ENCODE results near the gene SOX21. TPM values are rescaled to one million over a fixed set of nuclear protein-coding genes. Genes with fewer than 3 reads are reported as not detected.
A peak's percentile ranks its signal among the peaks of the same experiment; 100 is the strongest.

The SOX21 gene
- polyA plus RNA-seq, 6 donors from 2014 or later, result not detected

- H3K4me3 Mint-ChIP-seq, result no peak overlapping the region
- H3K27ac Mint-ChIP-seq, result peak overlapping the region in 1 of 6 donors; percentile 53
- no peak for DNase-seq
- peaks cover 32 to 35% (median 33%) of the 10 kb centered on the region in 3 donors for H3K27me3 Mint-ChIP-seq
- peaks cover 0 to 4% (median 0%) of the 10 kb centered on the region in 7 donors for H3K9me3 Mint-ChIP-seq
- no peak for ATAC-seq (ENCODE audit: low read depth in 2 of 2)
- no peaks in the 10 kb centered on the region for H3K36me3 Mint-ChIP-seq
- no peaks in the 10 kb centered on the region for H3K4me1 Mint-ChIP-seq
Measured at GRCh38 chr13:94683409-94683808, 28.9 kb downstream of the SOX21 start.

- H3K9me3 Mint-ChIP-seq, result peaks cover 0 to 4% (median 0%) of the 10 kb centered on the region in 7 donors
- no peaks in the 10 kb centered on the region for H3K36me3 Mint-ChIP-seq
- no peak overlapping the region for H3K27ac Mint-ChIP-seq
- H3K27me3 Mint-ChIP-seq, result peaks cover 37 to 45% (median 38%) of the 10 kb centered on the region in 3 donors
- no peaks in the 10 kb centered on the region for H3K4me1 Mint-ChIP-seq
- no peak for DNase-seq
- ATAC-seq (ENCODE audit: low read depth in 2 of 2), result no peak
- H3K4me3 Mint-ChIP-seq, result no peak overlapping the region
Measured at GRCh38 chr13:94682229-94682628, 30.1 kb downstream of the SOX21 start.

- Mint-ChIP-seq H3K36me3 (no peaks in the 10 kb centered on the region), H3K27ac (no peak overlapping the region), H3K4me1 (no peaks in the 10 kb centered on the region), H3K4me3 (no peak overlapping the region), H3K9me3 (peaks cover 0 to 4% (median 0%) of the 10 kb centered on the region in 7 donors), H3K27me3 (peaks cover 46 to 58% (median 49%) of the 10 kb centered on the region in 3 donors)
- no peak for DNase-seq
- no peak for ATAC-seq (ENCODE audit: low read depth in 2 of 2)
Measured at GRCh38 chr13:94679614-94680013, 32.7 kb downstream of the SOX21 start.

- Mint-ChIP-seq H3K9me3 (peaks cover 0 to 4% (median 0%) of the 10 kb centered on the region in 7 donors), H3K27ac (no peak overlapping the region), H3K36me3 (no peaks in the 10 kb centered on the region), H3K27me3 (peaks cover 46 to 58% (median 55%) of the 10 kb centered on the region in 3 donors), H3K4me3 (no peak overlapping the region), H3K4me1 (no peaks in the 10 kb centered on the region)
- DNase-seq (no peak), ATAC-seq (ENCODE audit: low read depth in 2 of 2) (no peak)
Measured at GRCh38 chr13:94678845-94679244, 33.5 kb downstream of the SOX21 start.

- Mint-ChIP-seq H3K4me1 (no peaks in the 10 kb centered on the region), H3K27ac (no peak overlapping the region), H3K4me3 (no peak overlapping the region), H3K9me3 (peaks cover 0 to 3% (median 0%) of the 10 kb centered on the region in 7 donors), H3K27me3 (peaks cover 38 to 49% (median 49%) of the 10 kb centered on the region in 3 donors), H3K36me3 (no peaks in the 10 kb centered on the region)
- DNase-seq (no peak), ATAC-seq (ENCODE audit: low read depth in 2 of 2) (no peak)
Measured at GRCh38 chr13:94677799-94678198, 34.5 kb downstream of the SOX21 start.

GRCh38 chr13:94674609-94675348 lies 37.6 kb downstream of the SOX21 start:
- ATAC-seq (ENCODE audit: low read depth in 2 of 2) (no peak), DNase-seq (peak; percentile 1)
- H3K9me3 Mint-ChIP-seq, result peaks cover 0 to under 1% (median 0%) of the 10 kb centered on the region in 7 donors
- no peaks in the 10 kb centered on the region for H3K4me1 Mint-ChIP-seq
- H3K4me3 Mint-ChIP-seq, result no peak overlapping the region
- no peaks in the 10 kb centered on the region for H3K36me3 Mint-ChIP-seq
- H3K27ac Mint-ChIP-seq, result no peak overlapping the region
- H3K27me3 Mint-ChIP-seq, result peaks cover 33 to 41% (median 37%) of the 10 kb centered on the region in 3 donors

- no peaks in the 10 kb centered on the region for H3K4me1 Mint-ChIP-seq
- no peak overlapping the region for H3K27ac Mint-ChIP-seq
- DNase-seq, result no peak
- no peaks in the 10 kb centered on the region for H3K9me3 Mint-ChIP-seq
- H3K36me3 Mint-ChIP-seq, result no peaks in the 10 kb centered on the region
- ATAC-seq (ENCODE audit: low read depth in 2 of 2), result no peak
- no peak overlapping the region for H3K4me3 Mint-ChIP-seq
- H3K27me3 Mint-ChIP-seq, result peaks cover 34 to 35% (median 35%) of the 10 kb centered on the region in 3 donors
Measured at GRCh38 chr13:94673851-94674250, 38.5 kb downstream of the SOX21 start.

GRCh38 chr13:94672400-94672799 lies 39.9 kb downstream of the SOX21 start:
- Mint-ChIP-seq H3K9me3 (peaks cover 0 to 5% (median 0%) of the 10 kb centered on the region in 7 donors), H3K4me1 (no peaks in the 10 kb centered on the region), H3K27ac (no peak overlapping the region)

GRCh38 chr13:94667190-94667589 lies 45.2 kb downstream of the SOX21 start:
- Mint-ChIP-seq H3K4me1 (no peaks in the 10 kb centered on the region), H3K27me3 (peaks cover 26 to 57% (median 41%) of the 10 kb centered on the region in 3 donors)

More at GRCh38 chr13:94672400-94672799, 39.9 kb downstream of the SOX21 start:
- H3K36me3 Mint-ChIP-seq, result no peaks in the 10 kb centered on the region
- ATAC-seq (ENCODE audit: low read depth in 2 of 2) (no peak), DNase-seq (no peak)
- H3K4me3 Mint-ChIP-seq, result no peak overlapping the region
- H3K27me3 Mint-ChIP-seq, result peaks cover 31 to 34% (median 32%) of the 10 kb centered on the region in 3 donors

GRCh38 chr13:94666065-94666464 lies 46.3 kb downstream of the SOX21 start:
- Mint-ChIP-seq H3K27ac (no peak overlapping the region), H3K4me3 (no peak overlapping the region), H3K4me1 (no peaks in the 10 kb centered on the region), H3K36me3 (no peaks in the 10 kb centered on the region), H3K9me3 (peaks cover 0 to 6% (median 0%) of the 10 kb centered on the region in 7 donors), H3K27me3 (peaks cover 31 to 58% (median 45%) of the 10 kb centered on the region in 3 donors)
- DNase-seq (no peak), ATAC-seq (ENCODE audit: low read depth in 2 of 2) (no peak)

More at GRCh38 chr13:94667190-94667589, 45.2 kb downstream of the SOX21 start:
- peak overlapping the region in 1 of 6 donors; percentile 1 for H3K27ac Mint-ChIP-seq
- DNase-seq (no peak), ATAC-seq (ENCODE audit: low read depth in 2 of 2) (no peak)
- no peak overlapping the region for H3K4me3 Mint-ChIP-seq
- no peaks in the 10 kb centered on the region for H3K36me3 Mint-ChIP-seq
- peaks cover 0 to 6% (median 0%) of the 10 kb centered on the region in 7 donors for H3K9me3 Mint-ChIP-seq

- no peaks in the 10 kb centered on the region for H3K36me3 Mint-ChIP-seq
- H3K4me3 Mint-ChIP-seq, result no peak overlapping the region
- H3K4me1 Mint-ChIP-seq, result no peaks in the 10 kb centered on the region
- no peak overlapping the region for H3K27ac Mint-ChIP-seq
- ATAC-seq (ENCODE audit: low read depth in 2 of 2) (no peak), DNase-seq (no peak)
- H3K9me3 Mint-ChIP-seq, result peaks cover 0 to 6% (median 0%) of the 10 kb centered on the region in 7 donors
- H3K27me3 Mint-ChIP-seq, result peaks cover 41 to 62% (median 43%) of the 10 kb centered on the region in 3 donors
Measured at GRCh38 chr13:94664889-94665288, 47.5 kb downstream of the SOX21 start.

GRCh38 chr13:94662274-94662945 lies 49.9 kb downstream of the SOX21 start:
- Mint-ChIP-seq H3K9me3 (peaks cover 0 to 1% (median 0%) of the 10 kb centered on the region in 7 donors), H3K27me3 (peaks cover 44 to 53% (median 49%) of the 10 kb centered on the region in 3 donors), H3K4me1 (no peaks in the 10 kb centered on the region), H3K4me3 (no peak overlapping the region), H3K36me3 (no peaks in the 10 kb centered on the region), H3K27ac (no peak overlapping the region)
- ATAC-seq (ENCODE audit: low read depth in 2 of 2), result no peak
- DNase-seq, result no peak

- H3K9me3 Mint-ChIP-seq, result peaks cover 0 to under 1% (median 0%) of the 10 kb centered on the region in 7 donors
- H3K4me3 Mint-ChIP-seq, result no peak overlapping the region
- H3K27me3 Mint-ChIP-seq, result peaks cover 43 to 49% (median 44%) of the 10 kb centered on the region in 3 donors
- no peak for DNase-seq
- H3K36me3 Mint-ChIP-seq, result no peaks in the 10 kb centered on the region
- H3K27ac Mint-ChIP-seq, result no peak overlapping the region
- no peak for ATAC-seq (ENCODE audit: low read depth in 2 of 2)
- H3K4me1 Mint-ChIP-seq, result no peaks in the 10 kb centered on the region
Measured at GRCh38 chr13:94661406-94661805, 50.9 kb downstream of the SOX21 start.
